ENCODE measurements around the gene TEAD1. TPM values are rescaled to one million over a fixed set of nuclear protein-coding genes. Genes with fewer than 3 reads are reported as not detected.

Gene TEAD1
- total RNA-seq, 4 donors from 2014 or later: 46.4 to 214 (median 61.2) TPM

GRCh38 chr11:12831471-12832202 lies 157.4 kb downstream of the TEAD1 start:
- DNase-seq: no peak
- Histone ChIP-seq H3K4me1 (peaks cover 7 to 40% (median 26%) of the 10 kb centered on the region in 4 donors), H3K4me3 (no peak overlapping the region), H3K36me3 (no peaks in the 10 kb centered on the region), H3K9me3 (no peaks in the 10 kb centered on the region), H3K27ac (no peak overlapping the region), H3K27me3 (no peaks in the 10 kb centered on the region)
- intact Hi-C loops (cut with DNase I; ENCODE audit: low total_unique reads) (no loop called here), in situ Hi-C loops (cut with MboI; ENCODE audit: low pct_ligation_motif_present in 1 of 4, low pct_unique_long_range_greater_than_20kb in 1 of 4, low sequenced_read_pairs in 3 of 4) (loop anchor here in 1 of 4 donors (5.0 kb wide), 1 partner anchor 51 kb away; no protein-coding TSS in a partner anchor)
- WGBS, 2 donors (ENCODE audit: low coverage in 1 of 2): 72 to 86% methylated on average over 4 to 5 of the region's 5 CpGs
- TF ChIP-seq CTCF (IDR thresholded peaks at IDR 0.05) (no peak), POLR2AphosphoS5 (IDR thresholded peaks at IDR 0.05) (no peak), POLR2A (IDR thresholded peaks at IDR 0.05) (no peak), EP300 (IDR thresholded peaks at IDR 0.05; ENCODE audit: low read depth) (no peak)

DNA sequence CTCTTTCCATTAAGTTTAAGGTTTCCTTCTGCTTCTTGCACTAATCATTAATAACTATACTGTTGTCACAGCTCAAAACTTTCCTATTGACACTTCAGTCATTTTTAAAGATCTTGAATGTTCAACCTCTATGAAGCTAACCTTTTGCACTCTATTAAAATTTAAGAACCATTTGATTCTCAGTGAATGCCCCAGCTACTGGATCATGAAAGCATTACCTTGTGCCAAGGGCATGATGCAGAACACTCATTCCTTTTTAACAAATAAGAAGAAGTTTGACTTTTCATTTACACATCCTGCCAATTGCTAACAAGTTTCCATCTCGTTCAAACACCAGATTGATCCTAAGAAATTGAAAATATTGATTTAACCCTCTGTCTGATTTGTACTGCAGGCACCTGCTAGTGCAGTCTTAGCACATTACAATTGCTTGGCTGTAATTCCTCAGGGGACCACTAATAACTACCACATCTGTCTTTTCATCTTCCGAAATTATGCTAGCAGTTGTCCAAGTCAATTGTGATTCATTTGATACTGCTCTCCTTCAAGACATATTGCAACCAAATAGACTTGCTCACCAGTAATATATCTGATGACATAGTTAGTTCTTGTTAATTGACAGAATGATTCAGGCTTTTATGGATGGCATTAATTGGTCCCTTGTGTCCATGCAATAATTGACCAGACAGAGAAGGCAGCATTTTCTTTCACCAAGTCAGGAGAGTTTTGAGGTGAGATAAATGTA lies 158.4 kb downstream of the TEAD1 start:
- no peak for TF ChIP-seq CTCF (IDR thresholded peaks at IDR 0.05)
- no peak for TF ChIP-seq EP300 (IDR thresholded peaks at IDR 0.05; ENCODE audit: low read depth)
- no peak for TF ChIP-seq POLR2A (IDR thresholded peaks at IDR 0.05)
- TF ChIP-seq POLR2AphosphoS5 (IDR thresholded peaks at IDR 0.05): no peak
- no peaks in the 10 kb centered on the region for H3K27me3 ChIP-seq
- in situ Hi-C loops (cut with MboI; ENCODE audit: low pct_ligation_motif_present in 1 of 4, low pct_unique_long_range_greater_than_20kb in 1 of 4, low sequenced_read_pairs in 3 of 4) (loop anchor here in 1 of 4 donors (5.0 kb wide), 1 partner anchor 50 kb away; no protein-coding TSS in a partner anchor), intact Hi-C loops (cut with DNase I; ENCODE audit: low total_unique reads) (no loop called here)
- no peak overlapping the region for H3K27ac ChIP-seq
- no peaks in the 10 kb centered on the region for H3K36me3 ChIP-seq
- H3K4me3 ChIP-seq: no peak overlapping the region
- no peak for DNase-seq
- peaks cover 7 to 30% (median 17%) of the 10 kb centered on the region in 4 donors for H3K4me1 ChIP-seq
- WGBS, 2 donors (ENCODE audit: low coverage in 1 of 2): 58 to 71% methylated on average over 2 of the region's 2 CpGs
- H3K9me3 ChIP-seq: no peaks in the 10 kb centered on the region

DNA sequence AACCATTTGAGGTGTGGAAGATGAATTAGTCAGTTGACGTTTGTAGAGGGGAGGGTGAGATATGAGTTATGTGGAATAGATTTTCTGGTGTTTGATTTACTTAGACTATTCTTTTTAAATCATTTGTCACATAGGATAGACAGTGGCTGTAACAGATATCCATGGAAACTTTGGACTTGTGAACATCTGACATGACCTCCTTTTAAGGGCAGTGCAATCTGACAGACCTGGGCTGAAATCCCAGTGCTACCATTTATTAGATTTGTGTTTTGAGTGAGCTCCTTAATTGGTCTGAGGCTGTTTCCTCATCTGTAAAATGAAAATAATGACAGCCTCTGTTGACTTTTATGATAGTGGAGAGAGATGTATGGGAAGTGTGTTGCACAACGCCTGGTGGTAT lies 159.9 kb downstream of the TEAD1 start:
- H3K4me1 ChIP-seq: peaks cover under 1 to 24% (median 9%) of the 10 kb centered on the region in 4 donors
- no peak overlapping the region for H3K27ac ChIP-seq
- no peaks in the 10 kb centered on the region for H3K36me3 ChIP-seq
- TF ChIP-seq EP300 (IDR thresholded peaks at IDR 0.05; ENCODE audit: low read depth) (no peak), POLR2A (IDR thresholded peaks at IDR 0.05) (no peak), CTCF (IDR thresholded peaks at IDR 0.05) (no peak), POLR2AphosphoS5 (IDR thresholded peaks at IDR 0.05) (no peak)
- no peaks in the 10 kb centered on the region for H3K27me3 ChIP-seq
- intact Hi-C loops (cut with DNase I; ENCODE audit: low total_unique reads) (no loop called here), in situ Hi-C loops (cut with MboI; ENCODE audit: low pct_ligation_motif_present in 1 of 4, low pct_unique_long_range_greater_than_20kb in 1 of 4, low sequenced_read_pairs in 3 of 4) (loop anchor here in 1 of 4 donors (5.0 kb wide), 1 partner anchor 48 kb away; no protein-coding TSS in a partner anchor)
- no peaks in the 10 kb centered on the region for H3K9me3 ChIP-seq
- WGBS, 2 donors (ENCODE audit: low coverage in 1 of 2): 71 to 72% methylated on average over 2 of the region's 2 CpGs
- no peak overlapping the region for H3K4me3 ChIP-seq
- no peak for DNase-seq

DNA sequence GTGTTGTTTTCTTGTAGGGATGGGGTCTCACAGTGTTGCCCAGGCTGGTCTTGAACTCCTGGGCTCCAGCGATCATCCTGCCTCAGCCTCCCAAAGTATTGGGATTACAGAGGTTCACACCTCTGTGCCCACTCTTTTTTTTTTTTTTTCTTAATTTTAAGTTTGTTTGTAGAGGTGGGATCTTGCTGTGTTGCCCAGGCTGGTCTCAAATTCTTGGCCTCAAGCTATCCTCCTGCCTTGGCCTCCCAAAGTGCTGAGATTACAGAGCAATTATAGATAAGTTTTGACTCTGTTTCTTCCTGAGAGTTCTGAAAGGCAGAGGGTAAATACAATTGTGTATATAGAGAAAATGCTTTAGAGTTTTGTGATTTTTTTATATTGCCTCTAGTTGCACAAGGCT lies 160.4 kb downstream of the TEAD1 start:
- no peak for DNase-seq

More for the DNA sequence above, 160.4 kb downstream of the TEAD1 start:
- no peak for TF ChIP-seq EP300 (IDR thresholded peaks at IDR 0.05; ENCODE audit: low read depth)
- TF ChIP-seq POLR2AphosphoS5 (IDR thresholded peaks at IDR 0.05): no peak
- TF ChIP-seq POLR2A (IDR thresholded peaks at IDR 0.05): no peak
- no peak for TF ChIP-seq CTCF (IDR thresholded peaks at IDR 0.05)
- no peaks in the 10 kb centered on the region for H3K36me3 ChIP-seq
- H3K4me1 ChIP-seq: peaks cover 0 to 19% (median 8%) of the 10 kb centered on the region in 4 donors
- H3K27me3 ChIP-seq: no peaks in the 10 kb centered on the region
- H3K9me3 ChIP-seq: no peaks in the 10 kb centered on the region
- 89 to 100% methylated on average over 1 of the region's 1 CpG for WGBS, 2 donors (ENCODE audit: low coverage in 1 of 2)
- intact Hi-C loops (cut with DNase I; ENCODE audit: low total_unique reads) (no loop called here), in situ Hi-C loops (cut with MboI; ENCODE audit: low pct_ligation_motif_present in 1 of 4, low pct_unique_long_range_greater_than_20kb in 1 of 4, low sequenced_read_pairs in 3 of 4) (loop anchor here in 1 of 4 donors (5.0 kb wide), 1 partner anchor 48 kb away; no protein-coding TSS in a partner anchor)
- no peak overlapping the region for H3K4me3 ChIP-seq
- H3K27ac ChIP-seq: no peak overlapping the region
